BLaER1 treated with 17β-estradiol and CSF1 and Interleukin-3, amounts not matched to agents 10 nM and 100 nM (cell line): ENCODE results near the gene CEP76.
"Not testable (repeated sequence)": the region's sequence is repeated elsewhere in the genome, so short reads cannot be mapped to it uniquely, and the experiment has no call there.

Source experiments
- H3K27ac ChIP-seq, 11 experiments: shearing (Covaris generic); formaldehyde crosslinking; 2 replicates each; pipeline ENCODE4 v1.8.1; 2022
- H3K27me3 ChIP-seq, 11 experiments: shearing (Covaris generic); formaldehyde crosslinking; 2 replicates each; pipeline ENCODE4 v1.8.1; 2022
- H3K36me3 ChIP-seq, 11 experiments: shearing (Covaris generic); formaldehyde crosslinking; 2 replicates each; pipeline ENCODE4 v1.8.1; 2022
- H3K4me1 ChIP-seq, 10 experiments: shearing (Covaris generic); formaldehyde crosslinking; 2 replicates each; pipeline ENCODE4 v1.8.1; 2022
- H3K4me2 ChIP-seq, 11 experiments: shearing (Covaris generic); formaldehyde crosslinking; 2 replicates each; pipeline ENCODE4 v1.8.1; 2022
- H3K4me3 ChIP-seq, 10 experiments: shearing (Covaris generic); formaldehyde crosslinking; 2 replicates each; pipeline ENCODE4 v1.8.1; 2022
- H3K9ac ChIP-seq, 11 experiments: shearing (Covaris generic); formaldehyde crosslinking; 2 replicates each; pipeline ENCODE4 v1.8.1; 2022
- H3K9me3 ChIP-seq, 11 experiments: shearing (Covaris generic); formaldehyde crosslinking; replicated peaks in 1 of 11; 2 replicates each; pipeline ENCODE4 v1.8.1; 2022
- H4K20me1 ChIP-seq, 11 experiments: shearing (Covaris generic); formaldehyde crosslinking; 2 replicates each; pipeline ENCODE4 v1.8.1; 2022
- Cebpa-rat ChIP-seq, 11 experiments: shearing (Covaris generic); IDR thresholded peaks; 2 replicates each; pipeline ENCODE4 v1.8.1; 2022

The CEP76 gene

GRCh38 chr18:12645254-12645653 lies 57.3 kb downstream of the CEP76 start:
- no peaks in the 10 kb centered on the region for H3K9me3 ChIP-seq
- TF ChIP-seq Cebpa-rat (IDR thresholded peaks at IDR 0.05), result no peak

GRCh38 chr18:12643756-12644155 lies 58.8 kb downstream of the CEP76 start:
- not testable (repeated sequence) for H3K9ac ChIP-seq, H3K9me3 ChIP-seq, H3K4me2 ChIP-seq, H3K4me3 ChIP-seq, H3K27ac ChIP-seq, H3K27me3 ChIP-seq
- Histone ChIP-seq H4K20me1 (peaks cover 0 to 95% (median 0%) of the 10 kb centered on the region in 11 experiments; a peak in 2 of 22 replicates), H3K36me3 (peaks cover 0 to 13% (median 0%) of the 10 kb centered on the region in 11 experiments; a peak in 1 of 22 replicates), H3K4me1 (peaks cover 4 to 17% (median 7%) of the 10 kb centered on the region in 10 experiments; a peak in 13 of 20 replicates)

More at GRCh38 chr18:12645254-12645653, 57.3 kb downstream of the CEP76 start:
- Histone ChIP-seq H3K4me2 (peak overlapping the region in 3 of 11 experiments; percentile 2 to 76 (median 58); a peak in 5 of 22 replicates), H3K27ac (no peak overlapping the region), H3K4me3 (no peak overlapping the region), H3K36me3 (peaks cover 0 to 17% (median 0%) of the 10 kb centered on the region in 11 experiments; a peak in 1 of 22 replicates), H3K4me1 (peaks cover 0 to 17% (median 0%) of the 10 kb centered on the region in 10 experiments; a peak in 4 of 20 replicates), H3K27me3 (no peaks in the 10 kb centered on the region), H3K9ac (no peak overlapping the region), H4K20me1 (peaks cover 0 to 97% (median 0%) of the 10 kb centered on the region in 11 experiments; a peak in 2 of 22 replicates)

DNA sequence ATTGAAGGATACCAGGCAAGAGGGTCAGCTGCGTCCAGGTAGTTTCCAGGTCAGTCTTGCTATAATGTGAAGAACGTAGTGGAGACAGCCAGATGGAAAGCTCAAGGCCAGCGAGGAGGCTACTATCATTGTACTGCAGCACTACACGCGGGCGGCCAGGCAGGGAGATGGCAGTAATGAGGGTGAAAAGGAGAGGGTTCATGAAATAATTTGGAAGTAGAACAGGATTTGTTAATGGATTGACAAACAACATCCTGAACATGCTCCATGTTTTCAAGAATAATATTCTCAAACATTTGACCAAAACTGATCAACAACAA lies 61.7 kb downstream of the CEP76 start:
- Histone ChIP-seq H3K4me3 (no peak overlapping the region), H3K4me1 (peaks cover 4 to 13% (median 7%) of the 10 kb centered on the region in 10 experiments; a peak in 13 of 20 replicates), H3K9ac (no peak overlapping the region), H3K9me3 (no peaks in the 10 kb centered on the region), H3K4me2 (no peak overlapping the region), H3K27ac (no peak overlapping the region), H3K27me3 (no peaks in the 10 kb centered on the region), H3K36me3 (no peaks in the 10 kb centered on the region), H4K20me1 (peaks cover 0 to 86% (median 0%) of the 10 kb centered on the region in 11 experiments; a peak in 2 of 22 replicates)
- no peak for TF ChIP-seq Cebpa-rat (IDR thresholded peaks at IDR 0.05)

GRCh38 chr18:12639990-12640880 lies 62.3 kb downstream of the CEP76 start:
- Histone ChIP-seq H3K9ac (no peak overlapping the region), H3K4me3 (no peak overlapping the region), H3K4me1 (peaks cover 3 to 10% (median 6%) of the 10 kb centered on the region in 10 experiments; a peak in 13 of 20 replicates), H3K4me2 (no peak overlapping the region), H3K9me3 (no peaks in the 10 kb centered on the region), H4K20me1 (peaks cover 0 to 80% (median 0%) of the 10 kb centered on the region in 11 experiments; a peak in 2 of 22 replicates), H3K27me3 (no peaks in the 10 kb centered on the region), H3K27ac (no peak overlapping the region), H3K36me3 (no peaks in the 10 kb centered on the region)
- no peak for TF ChIP-seq Cebpa-rat (IDR thresholded peaks at IDR 0.05)

GRCh38 chr18:12638644-12639124 lies 63.8 kb downstream of the CEP76 start:
- Histone ChIP-seq H3K9ac (no peak overlapping the region), H3K27ac (no peak overlapping the region), H3K4me3 (no peak overlapping the region), H3K4me2 (peak overlapping the region in 4 of 11 experiments; percentile 1 to 36 (median 18); a peak in 3 of 22 replicates), H3K4me1 (peaks cover 0 to 10% (median 5%) of the 10 kb centered on the region in 10 experiments; a peak in 9 of 20 replicates), H3K36me3 (peaks cover 0 to 6% (median 0%) of the 10 kb centered on the region in 11 experiments; a peak in 1 of 22 replicates), H3K9me3 (no peaks in the 10 kb centered on the region), H3K27me3 (no peaks in the 10 kb centered on the region), H4K20me1 (peaks cover 0 to 65% (median 0%) of the 10 kb centered on the region in 11 experiments; a peak in 2 of 22 replicates)
- no peak for TF ChIP-seq Cebpa-rat (IDR thresholded peaks at IDR 0.05)

GRCh38 chr18:12637901-12638643 lies 64.5 kb downstream of the CEP76 start:
- TF ChIP-seq Cebpa-rat (IDR thresholded peaks at IDR 0.05), result no peak
- H3K4me1 ChIP-seq, result peaks cover 0 to 10% (median 5%) of the 10 kb centered on the region in 10 experiments; a peak in 9 of 20 replicates
- no peak overlapping the region for H3K4me3 ChIP-seq
- H3K9me3 ChIP-seq, result no peaks in the 10 kb centered on the region
- no peak overlapping the region for H3K9ac ChIP-seq
- no peaks in the 10 kb centered on the region for H3K27me3 ChIP-seq
- no peak overlapping the region for H3K27ac ChIP-seq
- peaks cover 0 to 59% (median 0%) of the 10 kb centered on the region in 11 experiments; a peak in 2 of 22 replicates for H4K20me1 ChIP-seq
- H3K4me2 ChIP-seq, result no peak overlapping the region
- H3K36me3 ChIP-seq, result peaks cover 0 to 12% (median 0%) of the 10 kb centered on the region in 11 experiments; a peak in 2 of 22 replicates

DNA sequence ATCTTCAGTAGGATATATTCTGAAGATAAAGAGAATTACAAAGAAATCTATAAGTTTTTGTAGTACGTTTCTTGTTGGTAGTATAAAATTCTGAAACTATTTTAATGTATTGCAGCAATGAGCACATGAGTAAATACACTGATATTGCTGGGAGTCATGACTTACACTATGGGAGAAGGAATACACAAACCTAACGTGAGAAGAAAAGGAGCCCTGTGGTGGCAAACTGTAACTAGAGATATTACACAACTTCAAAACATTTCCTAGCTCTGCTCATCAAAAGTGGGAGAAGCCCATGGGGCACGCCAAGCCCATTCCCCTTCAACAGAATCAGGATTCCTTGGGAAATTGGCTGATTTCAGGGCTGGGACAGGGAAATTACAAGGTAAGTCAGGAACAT lies 65.1 kb downstream of the CEP76 start:
- TF ChIP-seq Cebpa-rat (IDR thresholded peaks at IDR 0.05), result peak in 1 of 11 experiments; percentile 41; a peak in 2 of 22 replicates
- H4K20me1 ChIP-seq, result peaks cover 0 to 53% (median 0%) of the 10 kb centered on the region in 11 experiments; a peak in 2 of 22 replicates
- no peak overlapping the region for H3K9ac ChIP-seq
- H3K9me3 ChIP-seq, result no peaks in the 10 kb centered on the region
- peaks cover 0 to 15% (median 0%) of the 10 kb centered on the region in 11 experiments; a peak in 2 of 22 replicates for H3K36me3 ChIP-seq
- no peak overlapping the region for H3K27ac ChIP-seq
- H3K4me1 ChIP-seq, result peaks cover 0 to 10% (median 5%) of the 10 kb centered on the region in 10 experiments; a peak in 9 of 20 replicates
- H3K27me3 ChIP-seq, result no peaks in the 10 kb centered on the region
- no peak overlapping the region for H3K4me3 ChIP-seq
- no peak overlapping the region for H3K4me2 ChIP-seq

DNA sequence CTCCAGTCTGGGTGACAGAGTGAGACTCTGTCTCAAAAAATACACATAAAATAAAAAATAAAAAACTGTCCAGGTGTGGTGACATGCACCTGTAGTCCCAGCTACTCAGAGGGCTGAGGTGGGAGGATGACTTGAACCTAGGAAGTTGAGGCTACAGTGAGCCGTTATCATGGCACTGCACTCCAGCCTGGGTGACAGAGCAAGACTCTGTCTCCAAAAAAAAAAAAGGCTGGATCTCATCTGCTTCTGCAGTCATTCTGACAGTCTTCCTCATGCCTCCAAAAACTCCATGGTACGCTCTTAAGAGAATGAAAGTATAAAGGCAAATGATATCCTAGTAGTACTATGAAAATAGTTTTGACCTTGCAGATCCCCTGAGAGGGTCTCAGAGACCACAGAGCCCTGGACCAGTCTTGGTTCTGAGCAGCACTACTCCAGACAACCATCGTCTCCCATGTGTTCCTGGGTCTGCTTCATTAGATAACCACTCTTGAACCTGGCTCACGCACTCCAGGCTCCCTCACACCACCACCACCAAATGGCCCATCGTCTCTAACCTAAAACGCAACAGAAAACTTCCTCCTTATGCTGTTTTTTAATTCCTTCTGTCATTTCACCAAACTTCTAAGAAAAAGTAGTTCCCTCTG lies 70.6 kb downstream of the CEP76 start:
- Histone ChIP-seq H4K20me1 (peaks cover 0 to 3% (median 0%) of the 10 kb centered on the region in 11 experiments; a peak in 1 of 22 replicates), H3K27me3 (no peaks in the 10 kb centered on the region), H3K4me2 (no peak overlapping the region), H3K27ac (no peak overlapping the region), H3K9me3 (peaks cover 0 to 5% (median 0%) of the 10 kb centered on the region in 11 experiments; a peak in 3 of 22 replicates), H3K4me1 (peaks cover 0 to 4% (median 0%) of the 10 kb centered on the region in 10 experiments; a peak in 1 of 20 replicates), H3K4me3 (no peak overlapping the region), H3K36me3 (peaks cover 0 to 15% (median 0%) of the 10 kb centered on the region in 11 experiments; a peak in 2 of 22 replicates), H3K9ac (no peak overlapping the region)
- TF ChIP-seq Cebpa-rat (IDR thresholded peaks at IDR 0.05), result no peak
